Stimulated activated CD4-positive, alpha-beta T cell treated with anti-CD3 and anti-CD28 coated beads, Interleukin-4, amount 100 ng/mL, for 48 hours (primary cell): ENCODE data around the gene IL18RAP.

ENCODE experiments used
- DNase-seq, 2 donors: peaks; one replicate each; pipeline ENCODE4 v3.0.0-alpha.2; 2020; ENCODE audit warnings: low read depth in 2 of 2

The IL18RAP gene

DNA sequence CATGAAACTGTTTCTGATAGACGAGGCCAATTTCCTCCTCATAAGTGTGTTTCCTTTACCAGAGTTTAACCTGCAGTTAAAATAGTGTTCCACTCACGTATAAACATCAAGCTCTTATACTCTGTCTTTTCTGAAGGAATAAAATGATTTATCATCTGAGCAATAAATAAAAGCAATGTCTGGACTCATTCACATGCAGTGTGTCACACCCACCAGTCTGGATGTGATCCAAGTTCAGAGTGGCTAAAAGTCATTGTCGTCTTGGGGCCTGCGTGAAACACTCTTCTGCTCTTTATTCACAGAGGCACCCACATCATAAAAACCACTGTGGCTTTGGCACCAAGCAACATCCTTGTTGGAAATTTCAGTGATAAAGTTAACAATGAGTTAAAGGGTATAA is 30.5 kb downstream of the IL18RAP start:
- DNase-seq = no peak

DNA sequence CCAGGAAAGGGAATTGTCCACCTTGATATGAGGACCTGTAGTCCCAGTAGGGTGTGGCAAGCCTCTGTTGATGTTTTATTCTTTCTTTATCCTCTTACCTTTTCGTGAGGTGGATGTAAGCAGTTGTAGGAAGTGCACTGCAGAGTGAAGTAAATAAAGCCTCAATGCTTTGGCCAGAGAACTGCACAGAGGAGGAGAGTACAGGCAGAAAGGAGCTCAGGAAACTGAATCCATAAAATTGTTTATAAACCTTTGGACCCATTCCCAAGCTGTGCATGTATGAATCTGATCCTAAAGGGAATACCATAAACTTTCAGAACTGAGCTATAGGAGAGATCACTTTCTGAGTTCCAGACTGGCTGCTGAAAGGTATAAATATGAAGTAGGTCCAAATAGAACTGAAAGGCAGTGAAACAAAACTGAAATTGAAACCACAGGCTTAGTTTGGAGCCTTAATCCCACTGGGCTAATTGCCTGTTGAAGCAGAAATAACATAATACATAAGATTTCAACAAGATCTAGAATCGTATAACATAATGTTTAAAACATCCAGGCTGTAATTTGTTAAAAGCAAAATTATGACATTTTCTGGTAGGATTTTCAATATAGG is 32.2 kb downstream of the IL18RAP start:
- no peak for DNase-seq

DNA sequence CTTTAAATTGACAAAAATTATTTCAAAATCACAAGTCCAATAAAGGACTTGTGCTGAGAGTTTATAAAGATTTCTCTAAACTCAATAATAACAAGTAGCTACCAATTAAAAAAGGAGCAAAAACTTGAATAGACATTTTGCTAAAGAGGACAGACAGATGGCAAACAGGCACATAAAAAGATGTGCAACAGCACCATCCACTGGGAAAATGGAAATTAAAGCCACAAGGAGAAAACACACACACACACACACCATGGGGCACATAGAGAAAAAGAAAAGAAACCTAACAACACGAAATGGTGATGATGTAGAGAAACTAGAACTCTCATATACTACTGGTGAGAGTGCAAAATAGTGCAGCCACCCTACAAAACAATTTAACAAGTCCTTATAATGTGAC is 37.5 kb downstream of the IL18RAP start:
- no peak for DNase-seq

DNA sequence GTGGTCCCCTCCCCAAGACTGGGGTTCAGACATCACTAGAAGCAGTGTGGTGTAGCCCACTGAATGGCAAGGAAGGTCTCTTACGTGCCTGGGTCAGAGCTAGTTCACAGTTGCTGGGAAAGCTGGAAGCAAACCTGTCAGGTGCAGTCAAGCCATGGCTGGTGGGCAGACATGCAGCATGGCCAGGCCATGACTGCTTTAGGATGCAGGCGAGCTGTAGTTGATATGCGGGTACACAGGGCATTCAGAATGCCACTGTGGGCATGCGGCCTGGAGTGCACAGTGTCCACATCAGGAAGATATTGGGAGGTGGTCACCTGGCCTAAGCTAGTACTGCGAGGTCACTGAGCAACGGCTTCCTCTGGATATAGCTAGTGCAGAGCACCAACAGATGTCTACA is 38.2 kb downstream of the IL18RAP start:
- DNase-seq = no peak

DNA sequence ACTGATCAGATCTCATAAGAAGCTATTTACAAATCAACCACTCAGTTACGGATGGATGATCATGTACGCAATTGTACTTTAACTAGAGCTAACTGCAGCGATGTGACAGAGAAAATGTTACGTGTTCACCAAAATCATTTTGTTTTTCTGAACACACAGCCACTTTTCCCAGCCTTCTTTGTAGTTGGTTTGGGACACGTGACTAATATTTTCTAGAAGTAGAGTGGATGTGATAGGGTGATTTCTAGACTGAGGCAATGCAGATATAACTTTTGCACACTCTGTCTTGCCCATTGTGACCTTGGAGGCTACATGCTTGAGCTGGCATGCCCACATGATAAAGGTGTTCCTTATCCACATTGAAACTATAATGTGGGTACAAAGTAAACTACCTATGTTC is 40.2 kb downstream of the IL18RAP start:
- DNase-seq = no peak

DNA sequence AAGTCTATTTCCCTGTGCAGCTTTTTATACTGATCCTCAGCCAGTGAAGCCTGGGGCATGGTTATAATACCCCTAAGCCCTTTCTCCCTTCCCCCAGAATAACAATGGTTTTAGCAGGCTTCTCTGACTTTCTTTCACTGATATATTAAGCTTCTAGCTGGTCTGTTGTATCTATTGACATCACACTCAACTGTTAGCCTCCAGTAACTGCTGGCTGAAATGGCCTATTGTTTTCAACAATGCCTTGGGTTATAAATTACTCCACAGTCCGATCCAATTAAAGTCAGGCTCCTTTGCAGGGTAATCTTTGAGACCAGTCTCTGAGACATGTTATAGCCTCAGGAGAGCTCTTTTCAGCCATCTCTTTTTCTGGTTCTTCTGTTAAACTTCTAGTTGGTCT is 47.2 kb downstream of the IL18RAP start:
- no peak for DNase-seq

DNA sequence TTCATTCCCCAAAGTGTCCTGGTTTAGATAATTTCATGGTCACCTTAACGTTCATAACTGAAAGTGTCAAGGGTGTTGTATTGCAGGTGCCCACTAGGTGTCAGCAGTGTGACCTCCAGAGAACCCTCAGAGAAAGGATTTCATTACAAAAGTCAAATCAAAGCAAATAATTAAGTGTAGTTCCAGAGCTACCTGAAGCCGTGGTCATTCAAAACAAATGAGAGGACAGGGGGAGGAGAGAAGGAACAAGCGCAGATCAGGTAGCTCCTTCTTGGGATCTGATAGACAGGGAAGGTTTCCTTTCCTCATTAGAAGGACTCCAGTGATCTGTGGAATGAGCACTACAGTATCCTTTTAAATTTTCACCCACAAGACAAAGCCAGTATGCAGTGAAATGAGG is 50.1 kb downstream of the IL18RAP start, which contains the start of gene SLC9A4:
SLC9A4 (plus strand) TSS at position 207 of the 400 bp plus-strand sequence. CDS start 534 bp downstream, outside the sequence.
- DNase-seq = peak; percentile 40 to 53

DNA sequence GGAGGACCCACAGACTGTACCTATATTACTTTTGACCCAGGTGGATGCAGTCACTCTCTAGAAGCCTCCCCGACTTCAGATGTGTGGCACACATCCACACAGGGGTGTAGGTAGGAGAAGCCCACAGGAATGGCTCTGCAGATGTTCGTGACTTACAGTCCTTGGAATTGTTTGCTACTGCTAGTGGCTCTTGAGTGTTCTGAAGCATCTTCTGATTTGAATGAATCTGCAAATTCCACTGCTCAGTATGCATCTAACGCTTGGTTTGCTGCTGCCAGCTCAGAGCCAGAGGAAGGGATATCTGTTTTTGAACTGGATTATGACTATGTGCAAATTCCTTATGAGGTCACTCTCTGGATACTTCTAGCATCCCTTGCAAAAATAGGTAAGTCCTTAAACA is 50.7 kb downstream of the IL18RAP start:
- DNase-seq = no peak

DNA sequence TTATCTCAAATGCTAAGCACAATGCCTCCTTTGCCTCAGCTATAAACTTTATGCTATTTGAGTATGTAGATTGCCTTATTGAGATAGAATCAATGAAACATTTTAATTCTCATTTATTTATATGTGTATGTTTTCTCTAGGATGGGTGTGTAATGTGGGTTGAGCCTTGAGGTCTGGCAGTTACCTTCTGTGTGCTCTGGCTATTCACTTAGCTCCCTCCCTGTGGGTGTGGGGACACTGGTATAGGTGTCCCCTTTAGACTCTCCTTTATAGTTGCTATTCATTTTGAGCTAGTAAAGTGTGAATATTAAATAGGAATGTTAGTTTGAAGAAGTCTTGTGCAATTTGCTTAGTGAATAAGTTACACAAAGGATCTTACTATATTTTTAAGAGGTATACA is 51.8 kb downstream of the IL18RAP start:
- DNase-seq = no peak

DNA sequence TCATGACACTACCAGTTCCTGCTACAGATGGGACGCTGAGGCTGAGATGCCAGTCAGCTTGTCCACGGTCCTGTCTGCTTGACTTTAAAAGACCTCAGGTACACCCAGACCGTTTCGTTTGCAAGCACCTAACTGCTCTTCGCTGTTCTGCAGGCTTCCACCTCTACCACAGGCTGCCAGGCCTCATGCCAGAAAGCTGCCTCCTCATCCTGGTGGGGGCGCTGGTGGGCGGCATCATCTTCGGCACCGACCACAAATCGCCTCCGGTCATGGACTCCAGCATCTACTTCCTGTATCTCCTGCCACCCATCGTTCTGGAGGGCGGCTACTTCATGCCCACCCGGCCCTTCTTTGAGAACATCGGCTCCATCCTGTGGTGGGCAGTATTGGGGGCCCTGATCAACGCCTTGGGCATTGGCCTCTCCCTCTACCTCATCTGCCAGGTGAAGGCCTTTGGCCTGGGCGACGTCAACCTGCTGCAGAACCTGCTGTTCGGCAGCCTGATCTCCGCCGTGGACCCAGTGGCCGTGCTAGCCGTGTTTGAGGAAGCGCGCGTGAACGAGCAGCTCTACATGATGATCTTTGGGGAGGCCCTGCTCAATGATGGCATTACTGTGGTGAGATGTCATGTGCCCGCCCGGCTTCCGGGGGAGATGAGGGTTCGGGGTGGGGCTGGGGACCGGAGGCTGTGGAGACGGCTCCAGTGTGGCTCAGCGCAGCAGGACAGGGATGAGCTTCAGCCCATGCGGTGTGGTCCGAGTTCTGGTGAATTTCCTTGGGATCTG is 55.9 kb downstream of the IL18RAP start:
- no peak for DNase-seq

DNA sequence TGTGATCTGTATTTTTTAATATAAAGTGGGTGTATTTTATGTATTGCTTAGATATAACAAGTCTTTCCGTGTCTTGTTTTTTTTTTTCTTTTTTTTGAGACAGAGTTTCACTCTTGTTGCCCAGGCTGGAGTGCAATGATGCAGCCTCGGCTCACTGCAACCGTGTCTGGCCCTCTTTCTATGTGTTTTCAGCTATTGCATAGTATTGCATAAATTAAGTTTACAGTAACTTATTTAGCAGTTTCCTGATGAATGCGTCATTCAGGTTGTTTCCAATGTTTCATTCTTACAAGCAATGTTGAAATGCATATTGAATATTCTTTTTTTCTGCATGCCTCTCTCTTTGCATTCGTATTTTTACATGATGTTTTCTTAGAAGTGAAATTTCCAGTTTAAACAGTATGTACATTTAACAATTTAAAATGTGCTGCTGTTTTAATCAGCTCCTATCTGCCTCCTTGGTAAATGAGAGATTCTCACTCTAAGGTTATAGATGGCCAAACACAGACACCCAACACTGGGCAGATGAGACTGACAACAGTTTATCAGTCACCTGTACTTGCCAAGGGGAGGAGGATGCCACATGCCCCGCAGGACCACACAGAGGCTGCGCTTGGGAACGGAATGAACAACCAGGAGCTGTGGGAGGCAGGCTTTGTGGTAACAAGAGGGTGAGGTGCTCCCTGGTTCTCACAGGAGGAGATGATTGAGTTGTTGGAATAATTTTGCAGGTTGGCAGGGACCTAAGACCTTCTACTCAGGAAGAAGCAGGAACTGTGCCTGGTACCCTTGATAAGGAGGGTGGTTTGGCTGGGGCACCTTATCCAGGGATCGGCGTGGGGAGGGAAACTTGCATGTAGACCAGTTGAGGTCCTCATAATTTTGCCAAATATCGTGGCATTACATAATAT is 57.6 kb downstream of the IL18RAP start:
- DNase-seq = no peak

DNA sequence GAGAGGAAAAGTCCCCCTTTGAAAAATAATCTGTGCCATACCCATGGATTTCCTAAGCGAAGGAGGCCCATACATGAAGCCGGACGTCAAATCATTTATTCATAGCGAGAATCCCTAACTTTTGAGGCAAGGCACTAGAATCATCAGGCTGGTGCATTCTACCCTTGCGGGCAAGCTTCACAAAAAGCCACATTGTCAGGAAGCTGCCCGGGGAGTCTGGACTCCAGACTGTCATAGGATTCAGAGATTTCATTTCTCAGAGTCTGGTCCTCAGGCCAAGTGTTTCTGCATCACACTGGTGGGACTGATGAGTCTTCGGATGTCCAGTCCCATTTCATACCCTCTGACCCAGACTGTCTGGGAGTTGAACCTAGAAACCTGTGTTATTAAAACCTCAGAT is 59.0 kb downstream of the IL18RAP start:
- DNase-seq = no peak

DNA sequence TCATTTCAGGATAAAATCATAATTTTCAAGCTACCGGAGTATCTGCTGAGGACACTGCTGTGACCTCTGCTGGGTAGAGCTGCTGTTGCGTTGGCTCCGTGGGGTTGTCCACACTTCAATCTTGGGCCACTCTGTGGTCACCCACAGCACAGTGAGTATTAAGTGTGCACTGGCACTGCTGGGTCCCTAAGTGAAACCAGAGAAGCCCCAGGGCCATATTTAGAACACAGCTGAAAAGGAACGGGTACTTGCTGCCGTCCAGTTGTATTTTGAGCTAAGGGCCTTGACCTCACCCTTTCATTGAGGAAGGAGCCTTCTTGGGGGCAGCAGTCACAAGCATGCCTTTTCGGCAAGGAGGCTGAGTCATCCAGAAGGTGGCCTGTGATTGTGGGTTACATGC is 60.1 kb downstream of the IL18RAP start:
- no peak for DNase-seq

DNA sequence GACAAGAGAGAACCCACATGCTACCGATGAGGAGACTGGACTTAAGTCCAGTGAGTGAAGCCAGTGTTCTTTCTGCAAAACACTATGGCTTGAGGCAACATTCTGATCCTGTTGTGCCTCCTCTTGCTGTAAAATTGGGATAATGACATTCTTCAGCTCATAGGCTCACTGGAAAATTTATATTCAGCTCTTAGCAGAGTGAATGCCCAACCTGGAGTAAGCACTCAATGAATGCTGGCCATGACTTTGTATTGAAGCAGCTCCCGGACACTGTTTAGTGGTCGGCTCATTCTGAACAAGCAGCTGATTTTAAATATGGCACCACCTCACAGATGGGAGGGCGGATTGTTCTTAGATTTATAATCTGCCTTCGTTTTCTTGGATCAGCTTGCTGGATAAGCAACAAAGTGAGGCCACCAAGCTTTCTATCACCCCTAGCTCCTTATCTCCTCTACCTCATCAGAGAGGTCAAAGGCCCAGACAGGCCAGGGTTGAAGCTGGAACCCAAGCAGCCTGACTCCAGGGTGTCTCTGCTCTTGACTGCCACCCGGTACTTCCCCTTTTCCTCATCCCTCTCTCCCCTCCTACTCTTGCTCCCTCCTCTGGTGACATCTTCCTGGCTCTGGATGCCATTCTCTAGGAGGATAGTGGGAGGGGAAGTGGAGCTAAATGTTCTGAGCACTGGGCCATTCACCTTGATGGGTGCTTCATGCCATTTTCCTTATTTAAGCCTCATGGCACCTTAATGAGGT is 61.5 kb downstream of the IL18RAP start:
- no peak for DNase-seq

DNA sequence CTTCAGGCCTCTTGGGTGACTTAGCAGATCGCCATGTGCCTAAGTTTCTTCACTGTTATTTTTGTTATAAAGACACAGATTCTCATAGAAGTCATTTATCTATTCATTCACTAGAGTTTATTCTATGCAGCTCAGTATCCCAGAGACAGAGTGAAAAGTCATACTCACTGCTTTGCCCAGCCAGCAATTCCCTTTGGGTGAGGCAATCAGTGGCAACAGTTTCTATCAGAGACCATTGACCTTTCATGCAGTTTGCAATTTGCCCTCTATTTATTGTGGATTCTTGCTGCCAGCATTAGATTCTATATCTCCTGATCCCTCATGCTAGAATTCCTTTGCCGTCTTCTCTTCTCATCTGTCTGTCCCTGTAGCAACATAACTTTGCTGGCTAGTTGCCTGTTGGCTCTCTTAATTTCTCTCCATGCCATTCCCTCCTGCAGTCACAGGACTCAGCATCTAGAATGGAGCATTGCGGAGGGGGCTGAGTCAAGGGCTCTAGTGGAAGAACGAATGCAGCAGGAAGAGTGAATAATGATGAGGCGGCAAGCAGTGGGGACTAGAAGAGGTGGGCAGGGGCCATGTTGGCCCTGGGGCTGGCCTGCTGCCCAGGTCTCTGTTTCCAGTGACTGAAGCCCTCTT is 62.3 kb downstream of the IL18RAP start:
- no peak for DNase-seq

DNA sequence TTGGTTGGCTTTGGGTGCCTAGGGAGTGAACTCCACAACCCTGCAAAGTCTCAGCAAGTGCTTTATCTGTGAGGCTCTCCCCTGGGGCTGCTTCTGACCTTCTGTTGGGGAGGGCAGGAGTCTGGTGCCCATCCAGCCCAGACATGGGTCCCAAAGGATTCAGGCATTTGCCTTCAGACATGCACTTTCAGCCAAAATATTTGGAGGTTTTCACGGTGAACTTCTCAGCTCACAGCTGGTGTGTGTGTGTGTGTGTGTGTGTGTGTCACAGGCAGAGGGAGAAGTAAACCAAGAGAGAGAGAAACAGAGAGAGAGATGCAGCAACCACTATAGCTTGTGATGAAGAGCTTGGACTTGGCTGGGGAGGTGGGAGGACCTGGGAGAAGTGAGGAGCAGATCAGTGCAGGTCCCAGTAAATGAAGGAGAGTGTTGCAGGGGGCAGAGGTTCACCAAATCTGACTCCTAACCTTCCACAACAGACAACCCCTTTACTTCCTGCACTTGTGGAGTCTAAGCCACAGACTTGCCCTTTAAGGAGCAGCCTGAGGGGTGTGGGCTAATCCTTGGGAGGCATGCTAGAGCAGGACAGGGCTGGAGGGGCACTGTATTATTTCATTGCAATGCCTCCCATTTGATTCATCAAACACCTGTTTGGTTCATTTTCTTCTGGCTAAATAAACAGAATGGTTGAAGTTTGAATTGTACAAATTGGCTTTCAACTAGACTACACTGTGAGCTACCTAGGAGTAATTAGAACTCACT is 64.2 kb downstream of the IL18RAP start:
- DNase-seq = no peak

DNA sequence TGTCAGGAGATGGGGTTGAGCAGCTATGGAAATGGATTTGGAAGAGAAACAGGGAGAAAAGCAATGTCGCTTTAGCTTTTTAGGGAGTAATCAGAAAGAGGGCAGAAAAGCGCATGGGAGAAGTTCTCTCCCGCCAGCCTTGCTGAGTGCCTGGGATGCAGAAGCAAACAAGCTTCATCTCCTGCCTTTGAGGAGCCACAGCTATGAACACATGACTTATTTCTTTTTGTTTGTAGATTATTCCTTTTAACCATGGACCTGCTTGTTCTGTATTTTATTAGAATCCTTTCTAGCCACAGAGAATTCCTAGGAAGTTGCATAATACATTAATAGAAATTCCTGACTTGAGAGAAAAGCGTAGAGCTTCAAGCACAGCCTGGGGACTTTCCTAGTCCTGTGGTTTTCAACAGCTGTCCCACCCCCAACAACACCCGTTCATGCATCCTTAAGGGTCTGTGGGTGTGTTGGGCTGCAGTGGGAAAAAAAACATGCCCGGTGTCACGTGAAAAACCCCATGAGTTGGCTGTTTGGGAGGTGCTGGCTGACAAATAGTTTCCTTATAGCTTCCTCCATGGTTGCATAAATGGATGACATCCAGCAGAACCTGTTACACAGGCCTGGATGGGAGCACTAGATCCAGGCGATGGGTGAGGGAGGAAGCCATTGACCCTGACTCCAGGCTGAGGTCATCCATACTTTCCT is 65.0 kb downstream of the IL18RAP start:
- DNase-seq = no peak

DNA sequence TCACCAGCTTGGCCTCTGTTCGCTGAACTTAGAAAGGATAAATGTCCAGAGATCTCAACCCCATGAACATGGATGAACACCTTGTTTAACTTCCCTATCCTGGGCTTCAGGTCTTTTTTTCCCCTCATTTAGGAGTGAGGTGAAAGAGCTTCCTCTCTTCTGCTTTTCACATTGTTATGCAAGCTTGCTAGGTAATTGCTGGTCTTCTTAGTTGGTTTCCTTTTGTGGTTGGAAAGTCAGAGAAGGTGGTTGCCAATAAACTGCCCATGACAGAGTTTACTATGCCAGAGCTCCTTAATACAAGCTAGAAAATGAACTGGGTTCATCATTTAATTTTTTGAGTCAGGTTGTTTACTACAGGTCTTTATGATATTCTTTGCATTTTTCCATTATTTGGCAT is 66.7 kb downstream of the IL18RAP start:
- no peak for DNase-seq

DNA sequence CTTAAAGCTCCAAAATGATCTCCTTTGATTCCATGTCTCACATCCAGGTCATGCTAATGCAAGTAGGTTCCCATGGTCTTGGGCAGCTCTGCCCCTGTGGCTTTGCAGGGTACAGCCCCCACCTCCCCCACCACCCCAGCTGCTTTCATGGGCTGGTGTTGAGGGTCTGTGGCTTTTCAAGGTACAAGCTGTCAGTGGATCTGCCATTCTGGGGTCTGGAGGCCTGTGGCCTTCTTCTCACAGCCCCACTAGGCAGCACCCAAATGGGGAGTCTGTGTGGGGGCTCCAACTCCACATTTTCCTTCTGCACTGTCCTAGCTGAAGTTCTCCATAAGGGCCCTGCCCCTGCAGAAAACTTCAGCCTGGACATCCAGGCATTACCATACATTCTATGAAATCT is 69.0 kb downstream of the IL18RAP start:
- no peak for DNase-seq

DNA sequence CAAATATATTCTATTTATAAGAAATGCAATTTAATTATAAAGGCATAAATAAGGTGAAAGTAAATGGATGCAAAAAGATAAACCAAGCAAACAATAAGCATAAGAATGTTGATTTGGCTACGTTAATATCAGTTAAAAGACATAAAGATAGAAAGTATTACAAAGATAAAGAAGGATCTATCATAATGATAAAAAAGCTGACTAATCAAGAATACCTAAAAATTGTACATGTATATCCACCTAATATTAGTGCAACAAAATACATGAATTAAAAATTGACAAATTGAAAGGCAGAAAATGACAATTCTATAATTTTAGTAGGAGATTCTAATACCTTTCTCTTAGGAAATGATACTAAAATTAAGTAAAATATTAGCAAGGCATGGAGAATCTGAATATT is 71.6 kb downstream of the IL18RAP start:
- no peak for DNase-seq
